HepG2 (cell line): ENCODE data around the gene KRT27. TPM values are rescaled to one million over a fixed set of nuclear protein-coding genes. Genes with fewer than 3 reads are reported as not detected.
A peak's percentile ranks its signal among the peaks of the same experiment; 100 is the strongest.
"Not testable (repeated sequence)": the region's sequence is repeated elsewhere in the genome, so short reads cannot be mapped to it uniquely, and the experiment has no call there.

Experiments used
- ATAC-seq: fragments of 200-7000 bp; cut with Tn5 transposase; 3 replicates; pipeline ENCODE4 v1.9.1; 2020; ENCODE audit warnings: mild to moderate bottlenecking, moderate library complexity
- BruUV-seq: library from RNA; stranded (reverse); fragments of 400-500 nt; replicated peaks from 2 replicates; lab custom pipeline; 2021; lab: Mats Ljungman, UMichigan
- CTCF ChIA-PET: fragments of 300-600 bp; formaldehyde crosslinking; extraction: SDS; loops from one replicate; lab custom pipeline; 2021; ENCODE audit warnings: low total read pairs, inconsistent platforms, low intra/inter-chr PET ratio; lab: Yijun Ruan, JAX
- POLR2A ChIA-PET: fragments of 350-600 bp; sonication (Branson Sonifier 250); formaldehyde crosslinking; loops from one replicate; lab custom pipeline; 2020; ENCODE audit warnings: antibody characterized with exemption, inconsistent platforms; lab: Yijun Ruan, JAX
- DNase-seq: peaks from one replicate; pipeline ENCODE4 v3.0.0-alpha.2; 2015; ENCODE audit warnings: low spot score
- FAIRE-seq: peaks from 3 replicates; lab custom pipeline; 2011; peaks lifted over from hg19 to GRCh38; lab: Jason Lieb, UNC
- H2AFZ ChIP-seq: one replicate; pipeline ENCODE4 v1.6.1; 2011; ENCODE audit warnings: low read length, inconsistent platforms
- H3K27ac ChIP-seq: fragments of 300-600 bp; 3 replicates; pipeline ENCODE4 v1.8.0; 2011; ENCODE audit warnings: mixed run types, mild to moderate bottlenecking, mixed read lengths, low read length, inconsistent platforms; ENCODE audit not compliant: insufficient read depth; ENCODE audit errors: extremely low read length
- H3K27me3 ChIP-seq, 2 experiments: fragments of 200-600 bp in 1 of 2; 2 replicates in 1 of 2; 3 replicates in 1 of 2; pipeline versions ENCODE4 v1.6.0 to v1.8.0; 2011; ENCODE audit warnings: low read length in 2 of 2, mild to moderate bottlenecking in 2 of 2, moderate library complexity in 2 of 2, inconsistent platforms in 1 of 2; ENCODE audit not compliant: insufficient read depth in 2 of 2, control insufficient read depth in 1 of 2
- H3K36me3 ChIP-seq, 2 experiments: fragments of 200-600 bp in 1 of 2; replicated peaks in 1 of 2; 2 replicates in 1 of 2; 3 replicates in 1 of 2; pipeline versions ENCODE4 v1.5.1 to v1.8.0; 2011; ENCODE audit warnings: low read length in 2 of 2, inconsistent platforms in 1 of 2; ENCODE audit not compliant: insufficient read depth in 2 of 2, control insufficient read depth in 1 of 2
- H3K4me1 ChIP-seq: 2 replicates; pipeline ENCODE4 v1.5.1; 2012; ENCODE audit warnings: low read length, inconsistent platforms; ENCODE audit not compliant: insufficient read depth
- H3K4me2 ChIP-seq: 2 replicates; pipeline ENCODE4 v1.6.0; 2011; ENCODE audit warnings: low read depth, low read length, inconsistent platforms
- H3K4me3 ChIP-seq, 3 experiments: fragments of 200-600 bp in 1 of 3; sonication (generic), shearing (Covaris generic) in 1 of 3; replicated peaks in 1 of 3; 2 replicates each; pipeline ENCODE4 v1.5.1; 2011 to 2016; ENCODE audit warnings: low read length in 3 of 3, inconsistent platforms in 2 of 3, low read depth in 2 of 3, mild to moderate bottlenecking in 2 of 3, control low read depth in 1 of 3, mixed read lengths in 1 of 3; ENCODE audit not compliant: insufficient read depth in 1 of 3
- H3K79me2 ChIP-seq: one replicate; pipeline ENCODE4 v1.6.1; 2011; ENCODE audit warnings: low read length, inconsistent platforms; ENCODE audit not compliant: insufficient read depth
- H3K9ac ChIP-seq: 2 replicates; pipeline ENCODE4 v1.6.0; 2011; ENCODE audit warnings: mild to moderate bottlenecking, low read depth, low read length, inconsistent platforms; ENCODE audit not compliant: insufficient read depth
- H3K9me3 ChIP-seq: 2 replicates; pipeline ENCODE4 v1.5.1; 2012; ENCODE audit warnings: mild to moderate bottlenecking, low read length
- H4K20me1 ChIP-seq: 2 replicates; pipeline ENCODE4 v1.6.0; 2011; ENCODE audit warnings: inconsistent platforms, mild to moderate bottlenecking, low read length, moderate library complexity; ENCODE audit not compliant: insufficient read depth
- IKZF5 ChIP-seq: IDR thresholded peaks from 2 replicates; pipeline ENCODE4 v1.6.1; 2018; ENCODE audit warnings: missing genetic modification reagents, mild to moderate bottlenecking, missing compliant biosample characterization
- NR0B2 ChIP-seq: sonication (generic); formaldehyde crosslinking; IDR thresholded peaks from 2 replicates; pipeline ENCODE4 v1.4.0; 2020; ENCODE audit warnings: mild to moderate bottlenecking, missing genetic modification reagents
- SIX4 ChIP-seq: sonication (generic); formaldehyde crosslinking; IDR thresholded peaks from 2 replicates; pipeline ENCODE4 v1.4.0; 2020; ENCODE audit warnings: missing genetic modification reagents
- ZMAT3 ChIP-seq: sonication (generic); formaldehyde crosslinking; conservative IDR thresholded peaks from 2 replicates; pipeline ENCODE4 v1.7.0; 2021; ENCODE audit warnings: missing genetic modification reagents
- ZNF275 ChIP-seq: sonication (generic); formaldehyde crosslinking; IDR thresholded peaks from 2 replicates; pipeline ENCODE4 v1.8.0; 2022; ENCODE audit warnings: missing genetic modification reagents, mild to moderate bottlenecking, inconsistent platforms, borderline replicate concordance
- ZSCAN31 ChIP-seq: sonication (generic); formaldehyde crosslinking; IDR thresholded peaks from 2 replicates; pipeline ENCODE4 v1.5.0; 2020; ENCODE audit warnings: low read depth, mild to moderate bottlenecking, missing genetic modification reagents
- WGBS: methylation state at CpG from one replicate; pipeline ENCODE4 v1.1.6; 2017; ENCODE audit warnings: low lambda C conversion rate; 5-methylcytosine and 5-hydroxymethylcytosine counted together
- in situ Hi-C: cut with HindIII; loops from 2 replicates; pipeline ENCODE4 v1.10.0; 2017; ENCODE audit warnings: low pct_unique_long_range_greater_than_20kb; ENCODE audit not compliant: extremely low pct_ligation_motif_present
- intact Hi-C: fragments of 100-400 bp; cut with micrococcal nuclease; formaldehyde crosslinking; loops from one replicate; pipeline ENCODE4 v1.10.0; 2022; ENCODE audit not compliant: unreplicated experiment
- polyA plus RNA-seq, 8 experiments: library from polyadenylated mRNA; depleted of rRNA in 3 of 8; stranded (reverse) in 7 of 8; unstranded in 1 of 8; fragments of >200 nt; fragmentation: Illumina TruSeq in 4 of 8; extraction: Trizol in 4 of 8; gene quantifications; 2 replicates each; pipeline versions ENCODE4 v1.2.1 to v1.2.3, GENCODE V29; 2011 to 2016; ENCODE audit warnings: low read depth in 4 of 8, missing spikeins in 1 of 8, mixed read lengths in 1 of 8; ENCODE audit not compliant: insufficient read depth in 1 of 8
- total RNA-seq, 5 experiments: library from RNA; depleted of rRNA; stranded (reverse); fragments of >200 nt; fragmentation: Illumina TruSeq; extraction: Trizol; gene quantifications; 2 replicates each; pipeline ENCODE4 v1.2.3, GENCODE V29; 2016; ENCODE audit warnings: low read depth in 1 of 5

The KRT27 gene
- total and polyA plus RNA-seq, 2 of the 13 experiments (the other 11 are each of a cell fraction or from before 2014, with no cell fraction given): not detected

- TF ChIP-seq ZNF275 (CRISPR knock-in tag) (no peak), IKZF5 (CRISPR knock-in tag) (no peak), ZMAT3 (CRISPR knock-in tag) (no peak), ZSCAN31 (CRISPR knock-in tag) (no peak), NR0B2 (CRISPR knock-in tag) (no peak), SIX4 (CRISPR knock-in tag) (no peak)
Measured at GRCh38 chr17:40750391-40750790, 32.0 kb downstream of the KRT27 start (continued).

GRCh38 chr17:40748666-40749065 is 33.7 kb downstream of the KRT27 start:
- 0% methylated on average over 1 of the region's 1 CpG for WGBS
- H3K27ac ChIP-seq, ATAC-seq, H3K4me2 ChIP-seq, POLR2A ChIA-PET, CTCF ChIA-PET, H4K20me1 ChIP-seq, H3K79me2 ChIP-seq, in situ Hi-C loops, H3K27me3 ChIP-seq, BruUV-seq, H2AFZ ChIP-seq, H3K9me3 ChIP-seq, intact Hi-C loops, H3K36me3 ChIP-seq, H3K4me1 ChIP-seq, H3K9ac ChIP-seq, H3K4me3 ChIP-seq, DNase-seq: not testable (repeated sequence)
- peak; percentile 8 for FAIRE-seq
